GM21390 (cell line): Measurements from ENCODE around the gene AGPAT1.
"Not testable (repeated sequence)": the region's sequence is repeated elsewhere in the genome, so short reads cannot be mapped to it uniquely, and the experiment has no call there.

Experiments
- ATAC-seq: cut with Tn5 transposase; IDR thresholded peaks from one replicate; pipeline ENCODE4 v1.9.1; 2021; ENCODE audit not compliant: unreplicated experiment

The AGPAT1 gene, protein sequence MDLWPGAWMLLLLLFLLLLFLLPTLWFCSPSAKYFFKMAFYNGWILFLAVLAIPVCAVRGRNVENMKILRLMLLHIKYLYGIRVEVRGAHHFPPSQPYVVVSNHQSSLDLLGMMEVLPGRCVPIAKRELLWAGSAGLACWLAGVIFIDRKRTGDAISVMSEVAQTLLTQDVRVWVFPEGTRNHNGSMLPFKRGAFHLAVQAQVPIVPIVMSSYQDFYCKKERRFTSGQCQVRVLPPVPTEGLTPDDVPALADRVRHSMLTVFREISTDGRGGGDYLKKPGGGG

DNA sequence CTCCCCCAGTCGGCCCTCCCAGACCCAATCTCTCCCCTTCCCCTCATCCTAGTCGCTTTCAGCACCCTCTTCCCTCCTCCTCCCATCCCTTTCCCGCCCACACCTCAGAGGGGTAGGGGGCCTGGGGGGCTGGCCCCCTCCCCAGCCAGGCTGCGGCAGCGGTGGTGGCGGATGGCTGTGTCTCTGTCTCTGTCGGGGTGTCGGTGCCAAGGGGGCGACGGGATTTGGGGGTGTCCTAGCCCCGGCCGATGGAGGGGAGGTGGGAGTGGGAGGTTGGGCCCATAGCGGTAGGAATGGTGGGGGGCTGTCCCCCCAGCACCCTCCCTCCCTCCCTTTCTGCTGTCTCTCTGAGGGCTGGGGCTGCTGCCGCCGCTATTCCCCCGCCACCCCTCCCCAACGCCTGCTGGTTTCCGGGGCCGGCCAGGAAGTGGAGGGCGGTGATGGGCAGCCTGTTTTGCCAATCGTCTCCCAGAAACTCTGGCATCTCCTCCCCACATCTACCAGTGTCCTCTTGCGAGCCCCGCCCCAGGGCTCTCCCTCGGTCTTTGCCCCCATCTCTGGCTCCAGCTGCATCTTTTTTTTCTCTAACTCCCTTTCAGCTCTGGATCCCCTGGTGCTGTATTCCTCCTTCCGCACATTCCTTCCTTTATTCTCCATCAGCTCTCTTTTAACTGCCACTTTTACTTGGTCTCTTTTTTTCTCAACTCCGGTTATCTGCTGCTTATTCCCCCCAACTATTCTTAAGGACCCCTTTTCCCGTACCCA lies at the start of gene AGPAT1:
TSS of gene AGPAT1 (minus strand) at position 374 of the 765 bp plus-strand sequence. CDS start 4,588 bp downstream, outside the sequence.
- peak; percentile 40 for ATAC-seq

DNA sequence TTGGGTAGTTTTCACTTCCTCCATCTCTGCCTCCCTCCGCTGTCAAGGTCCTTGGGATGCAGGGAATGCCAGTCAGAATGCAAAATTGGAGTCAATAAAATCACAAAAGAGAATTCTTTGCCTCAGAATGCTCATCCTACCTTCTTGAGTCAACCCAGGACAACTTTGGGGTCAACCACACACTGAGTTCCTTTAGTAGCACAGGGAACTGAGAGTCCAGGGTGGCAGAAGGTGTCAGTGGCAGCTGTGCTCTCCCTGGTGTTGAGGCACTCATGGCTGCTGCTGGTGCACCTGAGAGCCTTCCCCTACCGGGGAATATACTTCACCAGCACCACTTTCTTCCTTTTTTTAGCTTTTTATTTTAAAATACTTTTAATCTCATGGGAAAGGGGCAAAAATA lies 48.8 kb upstream of the AGPAT1 start:
- no peak for ATAC-seq

DNA sequence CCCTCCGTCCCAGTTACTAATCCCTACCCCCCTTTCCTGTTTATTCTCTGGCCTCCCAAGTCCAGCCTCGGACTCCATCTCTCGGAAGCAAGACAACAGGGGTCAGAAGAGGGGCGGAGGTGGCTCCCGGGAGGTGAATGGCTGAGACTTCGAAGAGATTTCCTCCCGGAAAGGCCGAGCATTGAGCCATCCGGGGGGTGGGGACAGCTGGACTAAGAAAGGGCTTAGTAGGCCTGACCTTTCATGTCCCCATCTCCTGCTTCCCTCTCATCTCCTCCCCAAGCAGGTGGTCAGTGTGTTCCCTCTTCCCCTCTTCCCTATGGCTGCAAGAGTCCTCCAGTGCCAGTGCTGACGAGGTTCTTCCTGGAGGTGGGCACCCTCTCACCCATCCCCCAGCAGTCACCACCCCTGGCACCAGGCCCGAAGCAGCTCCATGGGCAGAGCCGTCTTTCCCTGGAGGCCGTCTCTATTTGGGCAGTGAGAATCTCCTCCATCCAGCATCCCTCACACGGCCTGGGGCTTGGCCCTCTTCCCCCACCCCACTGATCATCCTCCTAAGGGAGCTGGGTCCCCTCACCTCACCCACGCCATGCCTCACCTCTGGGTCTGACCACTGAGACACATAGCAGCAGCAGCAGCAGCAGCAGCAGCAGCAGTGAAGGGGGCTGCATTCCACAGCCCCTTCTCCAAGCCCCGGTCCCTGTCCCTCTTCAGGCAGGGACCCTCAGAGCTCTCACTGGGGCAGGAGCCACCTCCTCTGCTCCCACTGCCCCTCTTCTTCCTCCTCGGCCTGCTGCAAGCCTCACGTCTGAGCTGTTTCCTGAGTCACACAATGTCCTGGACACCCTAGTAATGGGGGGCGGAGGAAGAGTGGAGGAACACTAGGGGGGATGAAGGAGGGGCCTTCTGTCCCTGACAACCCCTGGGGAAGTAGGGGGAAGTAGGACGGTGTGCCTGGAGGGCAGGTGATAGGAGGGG lies 47.7 kb upstream of the AGPAT1 start, which contains the start of gene NOTCH4:
TSS of gene NOTCH4 (minus strand) at position 810 of the 978 bp plus-strand sequence. CDS start at position 671, 139 bp downstream.
- no peak for ATAC-seq

DNA sequence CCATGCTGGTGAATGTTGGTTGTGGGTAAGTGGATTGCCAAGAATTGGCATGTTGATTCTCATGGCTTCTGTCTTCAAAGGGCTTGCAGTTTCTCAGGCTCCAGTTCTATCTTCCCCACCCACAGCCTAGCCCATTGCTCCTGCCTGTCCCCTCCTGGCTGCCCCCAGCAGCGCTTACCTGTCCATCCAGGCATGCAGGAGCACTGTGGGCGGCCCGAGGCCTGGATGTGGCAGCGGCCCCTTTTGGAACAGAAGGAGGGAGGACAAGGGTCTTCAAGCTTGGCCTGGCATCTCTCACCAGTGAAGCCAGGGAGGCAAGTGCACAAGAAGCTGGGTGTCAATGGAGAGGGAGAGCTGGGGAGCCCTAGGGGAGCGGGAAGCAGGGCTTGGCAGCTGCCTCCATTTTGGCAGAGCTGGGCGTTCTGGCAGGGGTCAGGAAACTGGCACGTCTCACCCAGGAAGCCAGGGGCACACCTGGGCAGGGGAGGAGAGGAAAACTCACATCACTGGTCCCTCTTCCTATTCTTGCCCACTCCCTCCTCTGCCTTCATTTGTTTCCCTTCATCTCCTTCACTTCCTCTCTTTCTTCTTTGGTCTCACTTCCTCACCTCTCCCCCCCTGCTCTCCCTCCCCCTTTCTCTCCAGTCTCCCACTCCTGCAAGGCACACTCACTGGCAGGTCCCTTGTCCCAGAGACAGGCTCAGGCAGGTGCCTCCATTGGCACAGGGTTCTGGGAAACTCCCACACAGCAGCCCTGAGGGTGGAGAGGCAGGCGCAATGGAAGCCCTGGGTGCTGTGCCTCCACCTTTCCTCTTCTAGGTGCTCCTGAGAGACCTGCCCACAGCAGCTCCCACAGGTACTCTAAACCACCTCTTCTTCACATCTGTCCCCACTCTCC lies 46.7 kb upstream of the AGPAT1 start:
- no peak for ATAC-seq

DNA sequence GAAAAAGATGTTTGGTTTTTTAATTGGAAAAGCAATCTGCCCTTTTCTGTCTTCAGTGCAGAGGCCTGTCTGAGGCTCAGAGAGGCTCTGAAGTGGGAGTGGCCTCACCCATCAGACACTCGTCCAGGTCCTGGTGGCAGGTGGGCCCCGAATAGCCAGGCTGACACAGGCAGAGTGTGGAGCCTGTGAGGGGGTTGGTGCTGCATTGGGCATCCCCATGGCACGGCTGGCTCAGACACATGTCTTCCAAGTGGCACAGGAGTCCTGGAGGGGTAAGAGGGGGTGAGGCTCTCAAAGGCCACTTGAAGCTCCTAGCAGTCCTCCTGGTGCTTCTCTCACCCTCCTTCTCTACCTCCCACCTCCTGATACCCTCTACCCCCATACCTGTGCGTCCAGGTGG lies 44.1 kb upstream of the AGPAT1 start:
- no peak for ATAC-seq

DNA sequence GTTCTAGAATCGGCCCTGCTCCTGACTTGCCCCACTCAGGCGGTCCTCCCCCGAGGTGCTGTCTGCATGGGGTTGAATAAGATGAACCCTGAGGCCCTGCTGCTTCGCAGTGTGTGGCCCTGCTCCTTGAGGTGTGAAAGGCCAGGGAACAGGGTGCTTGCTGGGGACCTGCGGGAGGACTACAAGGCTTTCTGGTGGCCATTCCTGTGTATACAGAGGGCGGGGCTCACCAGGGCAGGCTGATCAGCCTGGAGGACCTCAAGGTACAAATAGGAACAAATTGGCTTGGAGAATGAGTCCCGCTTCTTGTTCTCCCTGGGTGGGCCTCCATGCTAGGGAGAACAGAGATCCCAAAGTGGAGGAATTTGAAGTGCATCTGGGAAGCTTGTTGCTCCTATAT lies 42.3 kb upstream of the AGPAT1 start:
- no peak for ATAC-seq

DNA sequence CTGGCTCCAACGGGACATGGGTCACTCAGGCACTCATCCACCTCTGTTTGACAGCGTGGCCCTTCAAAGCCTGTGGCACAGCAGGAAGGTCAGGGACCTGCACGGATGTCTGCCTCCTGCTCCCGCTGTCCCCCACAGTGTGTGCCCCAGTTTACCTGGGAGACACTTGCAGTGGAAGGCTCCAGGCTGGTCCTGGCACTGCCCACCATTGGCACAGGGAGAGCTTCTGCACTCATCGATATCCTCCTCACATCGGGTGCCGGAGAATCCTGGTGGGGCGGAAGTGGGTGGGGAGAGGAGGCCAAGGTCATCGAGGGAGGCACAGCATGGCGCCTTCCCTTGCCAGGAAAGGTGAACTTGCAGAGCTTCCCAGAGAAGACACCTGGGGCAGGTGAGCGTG lies 41.1 kb upstream of the AGPAT1 start:
- ATAC-seq: no peak

DNA sequence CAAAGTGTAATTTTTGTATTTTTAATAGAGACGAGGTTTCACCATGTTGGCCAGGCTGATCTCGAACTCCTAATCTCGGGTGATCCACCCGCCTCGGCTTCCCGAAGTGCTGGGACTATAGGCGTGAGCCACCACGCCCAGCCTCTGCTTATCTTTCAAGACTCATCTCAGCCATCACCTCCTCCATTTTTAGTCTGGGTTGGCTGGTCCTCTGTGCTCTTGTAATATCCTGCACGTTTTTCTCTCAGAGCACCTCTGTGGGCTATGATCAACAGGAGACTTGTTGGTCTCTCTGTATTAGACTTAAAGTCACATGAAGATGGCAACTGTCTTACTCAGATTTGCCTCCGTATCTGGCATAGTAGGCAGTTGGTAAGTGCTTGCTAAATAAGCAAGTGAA lies 40.4 kb upstream of the AGPAT1 start:
- ATAC-seq: no peak

DNA sequence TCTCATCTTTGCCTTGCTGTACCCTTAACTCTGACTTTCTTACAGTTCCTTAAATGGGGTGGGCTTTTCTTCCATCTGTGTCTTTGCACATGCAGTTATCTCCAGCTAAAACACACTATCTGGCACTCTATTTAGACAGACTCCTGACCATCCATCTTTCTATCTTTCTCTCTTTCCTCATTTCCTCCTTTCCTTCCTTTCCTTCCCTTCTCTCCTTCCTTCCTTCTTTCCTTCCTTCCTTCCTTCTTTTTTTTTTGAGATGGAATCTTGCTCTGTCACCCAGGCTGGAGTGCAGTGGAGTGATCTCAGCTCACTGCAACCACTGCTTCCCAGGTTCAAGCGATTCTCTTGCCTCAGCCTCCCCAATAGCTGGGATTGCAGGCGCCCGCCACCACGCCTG lies 39.7 kb upstream of the AGPAT1 start:
- ATAC-seq: no peak

DNA sequence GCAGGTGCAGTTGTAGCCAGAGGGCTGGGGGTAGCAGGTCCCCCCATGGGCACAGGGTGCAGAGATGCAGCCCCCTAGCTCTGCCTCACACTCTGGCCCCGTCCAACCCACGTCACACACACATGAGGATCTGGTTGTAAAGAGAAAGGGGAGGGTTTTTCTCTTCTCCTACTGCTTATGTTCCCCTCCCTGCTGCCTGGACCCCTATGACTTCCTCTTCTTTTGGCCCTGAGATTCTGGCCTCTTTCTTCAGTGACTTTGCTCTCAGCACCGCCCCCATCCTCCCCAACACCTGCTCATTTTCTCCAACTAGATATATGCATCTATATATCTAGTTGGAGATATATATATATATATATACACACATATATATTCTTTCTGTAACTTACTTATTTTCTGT lies 38.2 kb upstream of the AGPAT1 start:
- no peak for ATAC-seq

DNA sequence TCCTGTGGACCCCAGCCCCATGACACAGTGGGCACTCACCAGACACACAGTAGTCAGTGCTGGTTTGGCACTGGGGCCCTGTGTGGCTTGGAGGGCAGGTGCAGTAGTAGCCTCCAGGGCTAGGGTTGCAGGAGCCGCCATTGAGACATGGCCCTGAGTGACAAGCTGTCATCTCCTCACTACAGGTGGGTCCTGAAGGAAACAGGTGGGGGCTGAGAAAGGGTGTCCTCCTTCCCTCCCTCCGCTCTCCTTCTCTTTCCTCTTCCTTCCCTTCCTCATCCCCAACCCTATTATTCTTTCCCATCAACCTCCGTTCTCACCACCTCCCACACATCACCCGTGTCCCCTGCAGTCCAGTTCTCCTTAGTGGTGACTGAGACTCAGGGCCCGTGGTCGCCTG lies 37.8 kb upstream of the AGPAT1 start:
- no peak for ATAC-seq

DNA sequence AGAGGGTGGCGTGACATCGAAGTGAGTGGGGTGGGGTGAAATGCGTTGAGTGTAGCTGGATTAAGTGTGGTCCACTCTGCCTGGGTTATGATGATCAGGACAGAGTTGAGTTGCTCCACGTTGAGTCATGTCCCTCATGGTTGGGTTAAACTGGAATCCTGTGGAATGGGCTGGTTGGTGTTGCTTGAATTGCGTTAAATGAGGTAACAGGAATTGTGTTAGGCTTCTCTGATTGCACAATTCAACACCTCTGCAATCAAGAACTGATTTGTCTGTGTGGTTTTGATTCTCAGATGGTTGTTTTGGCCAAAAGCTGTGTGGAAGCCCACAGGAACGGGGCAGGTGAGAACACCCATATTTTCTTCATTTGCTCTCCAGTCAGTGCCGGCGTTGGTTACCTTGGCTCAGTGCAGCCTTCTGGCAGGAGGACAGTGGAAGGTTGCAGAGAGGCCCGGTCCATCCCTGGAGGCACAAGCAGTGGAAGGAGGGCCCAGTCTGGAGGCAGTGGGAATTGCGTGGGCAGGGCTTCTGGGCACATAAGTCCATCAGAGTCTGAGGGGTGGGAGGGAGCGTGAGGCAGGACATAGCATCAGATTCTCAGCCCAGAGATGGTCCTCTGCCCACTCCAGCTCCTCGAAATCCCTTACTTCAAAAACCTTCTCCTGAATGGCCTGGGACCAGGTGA lies 36.3 kb upstream of the AGPAT1 start:
- no peak for ATAC-seq

DNA sequence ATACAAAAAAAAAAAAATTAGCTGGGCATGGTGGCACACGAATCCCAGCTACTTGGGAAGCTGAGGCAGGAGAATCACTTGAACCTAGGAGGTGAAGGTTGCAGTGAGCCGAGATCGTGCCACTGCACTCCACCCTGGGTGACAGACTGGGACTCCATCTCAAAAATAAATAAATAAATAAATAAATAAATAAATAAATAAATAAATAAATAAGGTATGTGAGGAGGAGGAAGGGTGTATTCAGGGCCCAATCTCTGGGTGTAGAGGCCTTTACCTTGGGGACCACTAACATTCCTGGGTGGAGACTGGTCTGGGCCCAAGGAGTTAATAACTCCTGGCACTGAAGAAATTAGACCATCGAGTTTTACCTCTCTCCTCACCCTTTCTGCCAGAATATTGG lies 35.5 kb upstream of the AGPAT1 start:
- ATAC-seq: not testable (repeated sequence)

DNA sequence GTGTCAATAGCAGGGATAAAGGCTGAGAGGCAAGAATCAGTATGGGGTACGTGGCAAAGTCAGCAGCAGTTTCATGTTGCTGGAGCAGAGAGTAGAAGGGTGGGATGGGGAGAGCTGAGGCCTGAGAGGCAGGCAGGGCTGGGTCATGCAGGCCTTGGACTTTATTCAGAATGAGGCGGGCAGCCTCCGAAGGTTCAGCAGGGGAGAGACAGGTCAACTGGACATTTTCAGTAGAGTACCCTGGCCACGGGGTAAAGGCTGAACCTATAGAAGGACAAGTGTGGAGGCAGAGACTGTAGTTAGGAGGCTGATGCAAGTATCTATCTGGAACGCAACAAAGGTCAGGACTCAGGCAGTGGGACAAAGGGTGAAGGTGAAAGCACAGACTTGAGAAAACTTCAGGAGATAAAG lies 34.3 kb upstream of the AGPAT1 start:
- no peak for ATAC-seq

DNA sequence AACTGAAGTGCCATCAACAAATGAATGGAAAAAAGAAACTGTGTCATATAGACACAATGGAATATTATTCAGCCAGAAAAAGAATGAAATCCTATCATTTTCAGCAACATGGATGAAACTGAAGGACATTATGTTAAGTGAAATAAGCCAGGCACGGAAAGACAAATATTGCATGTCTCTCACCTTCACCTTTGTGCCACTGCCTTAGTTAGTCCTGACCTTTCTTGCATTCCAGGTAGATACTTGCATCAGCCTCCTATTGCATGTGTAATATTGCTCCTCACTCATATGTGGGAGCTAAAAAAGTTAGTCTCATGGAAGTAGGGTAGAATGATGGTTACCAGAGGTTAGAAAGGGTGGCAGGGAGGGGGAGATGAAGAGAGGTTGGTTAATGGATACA lies 33.1 kb upstream of the AGPAT1 start:
- no peak for ATAC-seq

DNA sequence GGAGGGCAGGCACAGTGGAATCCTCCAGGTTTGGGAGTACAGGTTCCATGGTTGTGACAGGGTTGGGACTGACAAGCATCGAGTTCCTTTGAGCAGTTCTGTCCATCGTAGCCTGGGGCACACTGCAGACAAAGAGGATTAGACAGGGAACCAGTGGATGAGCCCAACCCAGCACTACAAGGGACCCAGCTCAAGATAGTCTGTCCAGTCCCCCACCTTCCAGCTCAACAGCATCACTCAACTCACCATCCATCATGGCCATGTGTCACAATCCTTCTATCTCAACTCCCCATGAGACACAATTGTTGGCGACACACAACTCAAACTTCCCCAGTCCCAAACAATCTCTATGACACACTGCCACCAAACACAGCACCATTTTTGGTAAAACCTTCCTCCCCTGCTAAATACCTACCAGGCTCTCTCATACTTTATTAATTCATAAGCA lies 28.4 kb upstream of the AGPAT1 start:
- ATAC-seq: no peak

DNA sequence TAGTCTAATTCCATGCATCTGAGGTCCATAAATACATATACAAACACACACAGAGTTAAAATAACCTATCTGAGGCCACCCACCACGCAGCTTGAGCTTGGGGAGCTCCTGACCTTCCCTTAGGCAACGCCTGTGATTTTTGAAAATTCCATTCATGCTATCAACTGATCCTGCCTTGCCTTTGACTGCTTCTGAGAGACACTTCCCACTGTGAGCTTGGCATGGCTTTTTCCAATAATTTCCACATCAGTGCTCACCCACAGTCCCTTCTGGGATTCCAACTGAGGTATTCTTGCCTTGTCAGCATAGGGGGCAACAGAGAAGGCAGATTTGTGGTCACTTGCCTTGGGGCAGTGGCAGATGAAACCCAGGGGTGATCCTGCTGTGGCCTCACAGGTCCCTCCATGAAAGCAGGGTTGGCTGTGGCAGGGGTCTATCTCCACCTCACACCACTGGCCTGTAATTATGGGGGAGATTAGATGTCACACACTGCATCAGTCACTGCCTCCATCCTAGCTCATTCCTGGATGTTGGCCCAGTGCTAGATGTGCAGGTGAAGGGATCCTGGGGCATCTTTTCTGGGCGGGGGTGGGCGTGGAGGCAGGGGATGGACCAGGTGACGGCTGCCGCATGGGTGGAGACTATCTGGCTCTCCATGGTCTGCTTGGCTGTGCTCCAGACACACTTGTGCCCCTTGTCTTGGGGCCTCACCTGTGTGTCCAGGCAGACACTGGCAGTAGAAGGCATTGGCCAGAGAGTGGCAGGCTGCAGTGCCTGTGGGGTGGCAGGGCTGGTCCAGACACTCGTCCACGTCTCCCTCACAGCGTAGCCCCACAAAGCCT lies 27.8 kb upstream of the AGPAT1 start:
- no peak for ATAC-seq

DNA sequence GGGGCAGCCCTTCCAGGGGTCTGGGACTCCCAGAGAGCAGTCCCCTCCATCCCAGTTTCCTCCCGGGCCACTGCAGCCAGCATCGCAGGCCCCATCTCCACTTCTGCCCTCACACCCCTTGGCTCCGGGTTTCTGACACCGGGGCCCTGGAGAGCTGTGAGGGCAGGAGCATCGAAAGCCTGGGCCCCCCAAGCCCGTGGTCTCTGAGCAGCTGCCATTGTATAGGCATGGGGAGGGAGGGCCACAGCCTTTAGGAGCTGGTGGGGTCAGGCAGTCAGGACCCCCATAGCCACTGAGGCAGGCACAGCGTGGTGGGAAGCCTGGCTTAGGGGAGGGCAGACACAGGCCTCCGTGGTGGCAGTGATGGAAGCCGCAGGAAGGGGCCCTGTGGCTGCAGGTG lies 26.3 kb upstream of the AGPAT1 start:
- no peak for ATAC-seq
